Measurements from ENCODE around the gene CHST15. TPM values are rescaled to one million over a fixed set of nuclear protein-coding genes. Genes with fewer than 3 reads are reported as not detected.

Gene CHST15
- total RNA-seq, 2 donors from 2014 or later = 18.5 to 21.5 TPM

DNA sequence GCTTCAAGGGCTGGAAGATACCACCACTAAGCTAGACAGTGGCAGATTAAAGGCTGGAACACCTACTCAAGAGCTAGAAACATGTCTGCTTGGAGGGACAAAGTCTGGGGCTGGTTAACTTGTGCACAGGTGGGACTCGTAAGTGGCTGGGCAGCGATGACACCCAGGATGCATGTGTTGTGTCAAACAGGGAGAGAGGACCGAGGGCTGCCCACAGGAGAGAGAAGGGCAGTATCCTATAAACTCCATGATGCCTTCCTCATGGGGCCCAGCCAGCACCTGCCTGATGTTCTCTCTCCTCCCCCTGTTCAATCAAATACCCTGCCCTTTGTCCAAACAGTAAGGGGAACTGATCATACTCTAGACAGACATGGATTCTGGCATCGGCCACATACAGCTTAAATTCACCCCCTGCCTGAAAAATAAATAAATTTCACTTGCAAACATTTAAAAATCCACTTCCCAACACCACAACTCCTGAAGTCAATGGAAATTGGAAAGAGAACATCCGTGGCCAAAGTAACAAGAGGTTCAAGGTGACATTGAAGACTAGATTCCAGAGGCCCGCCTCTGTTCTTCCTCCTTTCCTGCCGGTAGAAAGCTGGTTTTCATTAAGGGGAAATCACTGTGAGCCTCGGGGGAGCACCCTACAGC lies 50.6 kb downstream of the CHST15 start:
- Histone ChIP-seq H3K36me3 (replicated peaks in 1 of 2; ENCODE audit: insufficient read depth in 1 of 2, low read depth in 2 of 2) (no peaks in the 10 kb centered on the region), H3K4me3 (no peak overlapping the region), H3K4me1 (no peaks in the 10 kb centered on the region), H3K9me3 (no peaks in the 10 kb centered on the region), H3K27me3 (no peaks in the 10 kb centered on the region), H3K27ac (no peak overlapping the region)
- WGBS, 2 donors = 50 to 60% methylated on average over 8 of the region's 8 CpGs
- ATAC-seq (no peak), DNase-seq (no peak)
- TF ChIP-seq CTCF (IDR thresholded peaks at IDR 0.05) (no peak), POLR2A (IDR thresholded peaks at IDR 0.05) (no peak)
- intact Hi-C loops (cut with DNase I) = no loop called here

DNA sequence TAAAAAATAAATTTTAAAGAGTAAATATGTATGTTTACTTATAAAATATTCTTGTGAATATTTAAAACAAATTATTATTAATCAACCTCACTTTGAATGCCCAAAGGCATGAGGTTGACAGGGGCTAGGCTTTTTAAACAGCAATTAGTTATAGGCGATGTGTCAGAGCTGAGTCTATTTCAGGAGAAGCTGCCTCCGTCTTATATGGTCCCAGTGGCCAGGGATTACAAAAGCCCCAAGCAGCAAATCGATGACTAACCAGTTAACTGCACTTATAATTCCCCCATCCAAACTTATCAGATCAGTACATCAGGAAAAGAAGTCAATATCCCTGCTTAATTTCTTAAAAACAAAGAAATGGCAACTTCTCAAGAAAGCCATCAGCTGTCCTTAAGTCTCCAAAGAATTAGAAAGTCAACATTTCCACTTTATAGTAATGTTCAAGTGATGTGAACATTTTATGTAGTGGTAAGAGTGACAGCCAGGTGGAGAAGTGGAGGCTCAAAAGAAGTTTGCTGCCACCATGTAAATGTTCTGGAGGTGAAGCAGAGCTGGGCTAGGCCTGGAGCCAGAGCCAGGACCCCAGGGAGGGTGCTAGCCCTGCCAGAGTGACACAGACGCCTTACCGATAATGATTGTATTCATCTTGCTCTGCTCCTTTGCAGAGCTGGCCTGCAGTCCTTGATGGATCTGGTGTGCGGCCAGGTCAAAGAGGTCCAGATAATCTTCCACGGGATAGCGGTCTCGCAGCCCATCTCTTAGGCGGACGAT lies 51.5 kb downstream of the CHST15 start:
- Histone ChIP-seq H3K4me1 (no peaks in the 10 kb centered on the region), H3K9me3 (no peaks in the 10 kb centered on the region), H3K4me3 (no peak overlapping the region), H3K36me3 (replicated peaks in 1 of 2; ENCODE audit: insufficient read depth in 1 of 2, low read depth in 2 of 2) (no peaks in the 10 kb centered on the region), H3K27me3 (no peaks in the 10 kb centered on the region), H3K27ac (no peak overlapping the region)
- 70 to 82% methylated on average over 11 of the region's 11 CpGs for WGBS, 2 donors
- intact Hi-C loops (cut with DNase I) = no loop called here
- TF ChIP-seq CTCF (IDR thresholded peaks at IDR 0.05) (no peak), POLR2A (IDR thresholded peaks at IDR 0.05) (no peak)
- ATAC-seq (no peak), DNase-seq (no peak)

- Histone ChIP-seq H3K4me3 (no peak overlapping the region), H3K27me3 (no peaks in the 10 kb centered on the region), H3K4me1 (no peaks in the 10 kb centered on the region), H3K27ac (no peak overlapping the region), H3K9me3 (no peaks in the 10 kb centered on the region), H3K36me3 (replicated peaks in 1 of 2; ENCODE audit: insufficient read depth in 1 of 2, low read depth in 2 of 2) (no peaks in the 10 kb centered on the region)
- peak in 1 of 4 donors; percentile 38 for DNase-seq
- intact Hi-C loops (cut with DNase I) = no loop called here
- 54 to 70% methylated on average over 7 of the region's 7 CpGs for WGBS, 2 donors
- no peak for ATAC-seq
- no peak for TF ChIP-seq POLR2A (IDR thresholded peaks at IDR 0.05)
- TF ChIP-seq CTCF (IDR thresholded peaks at IDR 0.05) = no peak
Measured at GRCh38 chr10:124040451-124041188, 52.8 kb downstream of the CHST15 start.

DNA sequence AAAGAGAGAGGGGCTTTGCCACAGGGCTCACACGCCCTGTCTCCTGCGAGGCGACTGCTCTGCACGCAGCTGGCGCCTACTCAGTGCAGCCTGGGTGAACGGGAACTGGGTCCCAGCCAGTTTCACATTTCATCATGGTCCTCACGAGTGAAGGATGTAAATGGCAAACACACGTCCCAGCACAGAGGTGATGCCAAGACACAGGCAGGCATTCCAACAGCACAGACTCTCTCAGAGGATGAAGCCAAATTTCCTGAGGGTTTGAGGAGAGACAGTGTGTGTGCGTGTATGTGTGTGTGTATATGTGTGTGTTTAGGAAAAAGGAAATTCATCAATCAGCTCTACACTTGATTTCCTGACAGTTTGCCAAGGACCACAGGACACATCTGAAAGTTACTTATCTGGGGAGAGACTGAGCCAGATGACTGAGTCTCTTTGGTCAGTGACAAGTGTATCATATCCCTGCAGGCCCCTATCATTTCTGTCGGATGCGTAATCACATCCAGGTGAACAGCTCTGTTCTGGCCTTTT lies 53.9 kb downstream of the CHST15 start:
- no peak for ATAC-seq
- Histone ChIP-seq H3K4me1 (no peaks in the 10 kb centered on the region), H3K9me3 (no peaks in the 10 kb centered on the region), H3K4me3 (no peak overlapping the region), H3K36me3 (replicated peaks in 1 of 2; ENCODE audit: insufficient read depth in 1 of 2, low read depth in 2 of 2) (no peaks in the 10 kb centered on the region), H3K27ac (no peak overlapping the region), H3K27me3 (no peaks in the 10 kb centered on the region)
- no peak for DNase-seq
- no peak for TF ChIP-seq POLR2A (IDR thresholded peaks at IDR 0.05)
- TF ChIP-seq CTCF (IDR thresholded peaks at IDR 0.05) = no peak
- intact Hi-C loops (cut with DNase I) = no loop called here
- 51 to 57% methylated on average over 11 of the region's 11 CpGs for WGBS, 2 donors
